CD14-positive monocyte (primary cell): ENCODE results near the gene PANK4. TPM values are rescaled to one million over a fixed set of nuclear protein-coding genes. Genes with fewer than 3 reads are reported as not detected.

ENCODE experiments used
- DNase-seq, 3 donors: peaks; one replicate each; pipeline ENCODE4 v3.0.0-alpha.2; 2011 to 2022
- H2AFZ ChIP-seq: 2 replicates; pipeline ENCODE4 v1.6.0; 2012; ENCODE audit warnings: mild to moderate bottlenecking, low read depth, low read length, inconsistent platforms; ENCODE audit not compliant: insufficient read depth, poor library complexity, severe bottlenecking
- H3K27ac ChIP-seq, 2 donors: 1 replicate in 1 of 2; 2 replicates in 1 of 2; pipeline ENCODE4 v1.5.1; 2012 to 2013; ENCODE audit warnings: low read length in 2 of 2, control low read depth in 1 of 2, inconsistent platforms in 1 of 2, low read depth in 1 of 2, mild to moderate bottlenecking in 1 of 2
- H3K27me3 ChIP-seq, 2 donors: one replicate each; pipeline versions ENCODE4 v1.6.0 to v1.6.1; 2011 to 2013; ENCODE audit warnings: low read length in 2 of 2; ENCODE audit not compliant: control insufficient read depth in 2 of 2, insufficient read depth in 2 of 2
- H3K36me3 ChIP-seq, 2 donors: replicated peaks in 1 of 2; 1 replicate in 1 of 2; 2 replicates in 1 of 2; pipeline versions ENCODE4 v1.5.1 to v1.6.1; 2012 to 2013; ENCODE audit warnings: low read length in 2 of 2, control low read depth in 1 of 2, inconsistent platforms in 1 of 2, mild to moderate bottlenecking in 1 of 2; ENCODE audit not compliant: insufficient read depth in 2 of 2, control insufficient read depth in 1 of 2
- H3K4me1 ChIP-seq, 2 donors: 1 replicate in 1 of 2; 2 replicates in 1 of 2; pipeline versions ENCODE4 v1.5.1 to v1.6.1; 2012 to 2013; ENCODE audit warnings: low read length in 2 of 2, control low read depth in 1 of 2, inconsistent platforms in 1 of 2, mild to moderate bottlenecking in 1 of 2, moderate library complexity in 1 of 2; ENCODE audit not compliant: insufficient read depth in 2 of 2, control insufficient read depth in 1 of 2
- H3K4me2 ChIP-seq: replicated peaks from 2 replicates; pipeline ENCODE3; 2012; ENCODE audit warnings: low read length, moderate library complexity, mild to moderate bottlenecking; ENCODE audit not compliant: poor library complexity, severe bottlenecking; ENCODE audit errors: extremely low read depth
- H3K4me3 ChIP-seq, 3 experiments: fragments of 200-600 bp in 1 of 3; sonication (generic) in 1 of 3; replicated peaks in 1 of 3; 1 replicate in 2 of 3; 2 replicates in 1 of 3; pipeline ENCODE4 v1.5.1; 2011 to 2013; ENCODE audit warnings: low read length in 3 of 3, mild to moderate bottlenecking in 3 of 3, control low read depth in 2 of 3, low read depth in 2 of 3, inconsistent platforms in 1 of 3, moderate library complexity in 1 of 3
- H3K79me2 ChIP-seq: 2 replicates; pipeline ENCODE4 v1.6.0; 2012; ENCODE audit warnings: mild to moderate bottlenecking, control low read depth, inconsistent platforms, low read length, moderate library complexity; ENCODE audit not compliant: insufficient read depth
- H3K9ac ChIP-seq: 2 replicates; pipeline ENCODE4 v1.6.0; 2017; ENCODE audit warnings: low read length, mild to moderate bottlenecking; ENCODE audit not compliant: insufficient read depth, poor library complexity, severe bottlenecking
- H3K9me3 ChIP-seq, 2 donors: replicated peaks in 1 of 2; 1 replicate in 1 of 2; 2 replicates in 1 of 2; pipeline versions ENCODE4 v1.5.1 to v1.6.1; 2012 to 2013; ENCODE audit warnings: low read length in 2 of 2, control low read depth in 1 of 2; ENCODE audit not compliant: control insufficient read depth in 1 of 2, insufficient read depth in 1 of 2
- H4K20me1 ChIP-seq: 2 replicates; pipeline ENCODE4 v1.6.0; 2012; ENCODE audit warnings: mild to moderate bottlenecking, low read length, control low read depth, moderate library complexity; ENCODE audit not compliant: insufficient read depth
- H3K27ac Mint-ChIP-seq, 7 donors: one replicate each; pipeline ENCODE4 v1.8.0; 2020; ENCODE audit warnings: mild to moderate bottlenecking in 7 of 7, mixed read lengths in 7 of 7, moderate library complexity in 6 of 7, inconsistent platforms in 2 of 7
- H3K27me3 Mint-ChIP-seq, 3 donors: one replicate each; pipeline ENCODE4 v1.8.0; 2021 to 2022; ENCODE audit warnings: low read depth in 3 of 3, mild to moderate bottlenecking in 3 of 3, mixed read lengths in 3 of 3, moderate library complexity in 3 of 3, inconsistent platforms in 1 of 3
- H3K36me3 Mint-ChIP-seq, 2 donors: one replicate each; pipeline ENCODE4 v1.8.0; 2020; ENCODE audit warnings: mixed read lengths in 2 of 2, inconsistent platforms in 1 of 2, mild to moderate bottlenecking in 1 of 2
- H3K4me1 Mint-ChIP-seq: one replicate; pipeline ENCODE4 v1.8.0; 2020; ENCODE audit warnings: mild to moderate bottlenecking, mixed read lengths
- H3K4me3 Mint-ChIP-seq, 2 donors: one replicate each; pipeline ENCODE4 v1.8.0; 2020; ENCODE audit warnings: mild to moderate bottlenecking in 2 of 2, mixed read lengths in 2 of 2, moderate library complexity in 1 of 2
- H3K9me3 Mint-ChIP-seq, 7 donors: one replicate each; pipeline ENCODE4 v1.8.0; 2020 to 2022; ENCODE audit warnings: mixed read lengths in 7 of 7, mild to moderate bottlenecking in 6 of 7, moderate library complexity in 6 of 7, inconsistent platforms in 2 of 7
- CTCF ChIP-seq: fragments of 200-600 bp; IDR thresholded peaks from one replicate; pipeline ENCODE4 v1.8.0; 2022; ENCODE audit warnings: antibody characterized with exemption, mild to moderate bottlenecking
- WGBS: methylation state at CpG from one replicate; pipeline ENCODE4 v1.1.5; 2013; ENCODE audit warnings: missing lambda C conversion rate; ENCODE audit not compliant: insufficient coverage; 5-methylcytosine and 5-hydroxymethylcytosine counted together
- intact Hi-C, 2 donors: fragments of 100-400 bp; cut with micrococcal nuclease; formaldehyde crosslinking; loops; one replicate each; pipeline versions ENCODE4 v1.15.0 to v1.15.1; 2023
- polyA plus RNA-seq, 3 donors: library from polyadenylated mRNA; depleted of rRNA in 1 of 3; unstranded in 2 of 3; stranded (reverse) in 1 of 3; fragments of 300-500 nt in 2 of 3; fragments of >200 nt in 1 of 3; fragmentation: Illumina TruSeq in 2 of 3; gene quantifications; 1 replicate in 2 of 3; 2 replicates in 1 of 3; pipeline ENCODE4 v1.2.3, GENCODE V29; 2012 to 2021

The PANK4 gene
- polyA plus RNA-seq, 3 donors: 11.9 to 30.2 (median 13.7) TPM

- no peak overlapping the region for H3K9ac ChIP-seq
- no peak overlapping the region for H3K27ac ChIP-seq
- Mint-ChIP-seq H3K9me3 (no peaks in the 10 kb centered on the region), H3K4me1 (peaks cover 8% of the 10 kb centered on the region), H3K27ac (no peak overlapping the region), H3K27me3 (peaks cover 0 to 5% (median 4%) of the 10 kb centered on the region in 3 donors), H3K36me3 (no peaks in the 10 kb centered on the region), H3K4me3 (no peak overlapping the region)
- peaks cover 10 to 11% of the 10 kb centered on the region in 2 donors for H3K4me1 ChIP-seq
- DNase-seq: no peak
- H2AFZ ChIP-seq: no peak overlapping the region
- no peaks in the 10 kb centered on the region for H3K79me2 ChIP-seq
- no peak overlapping the region for H3K4me2 ChIP-seq
- H3K27me3 ChIP-seq: no peaks in the 10 kb centered on the region
- H3K9me3 ChIP-seq: no peaks in the 10 kb centered on the region
- no peak for TF ChIP-seq CTCF
- intact Hi-C loops: no loop called here
- H4K20me1 ChIP-seq: no peaks in the 10 kb centered on the region
- 79% methylated on average over 3 of the region's 4 CpGs for WGBS
- no peaks in the 10 kb centered on the region for H3K36me3 ChIP-seq
- no peak overlapping the region for H3K4me3 ChIP-seq
Observed at GRCh38 chr1:2499260-2499659, 27.1 kb downstream of the PANK4 start.

GRCh38 chr1:2498648-2499047 is 27.7 kb downstream of the PANK4 start:
- Histone ChIP-seq H2AFZ (no peak overlapping the region), H3K27me3 (no peaks in the 10 kb centered on the region), H4K20me1 (no peaks in the 10 kb centered on the region), H3K4me1 (peaks cover 10 to 11% of the 10 kb centered on the region in 2 donors), H3K4me3 (no peak overlapping the region), H3K9me3 (no peaks in the 10 kb centered on the region), H3K9ac (no peak overlapping the region), H3K4me2 (no peak overlapping the region), H3K36me3 (no peaks in the 10 kb centered on the region), H3K27ac (no peak overlapping the region), H3K79me2 (no peaks in the 10 kb centered on the region)
- H3K9me3 Mint-ChIP-seq: no peaks in the 10 kb centered on the region
- 90% methylated on average over 13 of the region's 19 CpGs for WGBS
- no peak for TF ChIP-seq CTCF
- no peaks in the 10 kb centered on the region for H3K36me3 Mint-ChIP-seq
- H3K27me3 Mint-ChIP-seq: peaks cover 0 to 5% (median 4%) of the 10 kb centered on the region in 3 donors
- DNase-seq: no peak
- intact Hi-C loops: no loop called here
- H3K4me1 Mint-ChIP-seq: peaks cover 8% of the 10 kb centered on the region
- no peak overlapping the region for H3K4me3 Mint-ChIP-seq
- H3K27ac Mint-ChIP-seq: no peak overlapping the region
